Mesothelial cell of epicardium (in vitro differentiated cells): ENCODE results near the gene PCARE. TPM values are rescaled to one million over a fixed set of nuclear protein-coding genes. Genes with fewer than 3 reads are reported as not detected.
A peak's percentile ranks its signal among the peaks of the same experiment; 100 is the strongest.

Source experiments
- DNase-seq, 2 experiments: peaks; one replicate each; pipeline ENCODE4 v3.0.0; 2021; ENCODE audit warnings: low spot score in 2 of 2; ENCODE audit not compliant: unreplicated experiment in 2 of 2
- H3K27ac Mint-ChIP-seq: 2 replicates; pipeline ENCODE4 v1.8.0; 2021; ENCODE audit warnings: mixed read lengths
- H3K27me3 Mint-ChIP-seq: 2 replicates; pipeline ENCODE4 v1.8.0; 2021; ENCODE audit warnings: low read depth, mixed read lengths
- H3K36me3 Mint-ChIP-seq: 2 replicates; pipeline ENCODE4 v1.8.0; 2021; ENCODE audit warnings: mixed read lengths
- H3K4me1 Mint-ChIP-seq: 2 replicates; pipeline ENCODE4 v1.8.0; 2021; ENCODE audit warnings: mixed read lengths
- H3K4me3 Mint-ChIP-seq: 2 replicates; pipeline ENCODE4 v1.8.0; 2021; ENCODE audit warnings: mild to moderate bottlenecking, moderate library complexity, mixed read lengths
- H3K9me3 Mint-ChIP-seq: 2 replicates; pipeline ENCODE4 v1.8.0; 2021; ENCODE audit warnings: mixed read lengths
- CTCF ChIP-seq: fragments of 200-600 bp; sonication (generic); IDR thresholded peaks from one replicate; pipeline ENCODE4 v1.5.0; 2021; ENCODE audit warnings: antibody characterized with exemption; ENCODE audit not compliant: unreplicated experiment
- total RNA-seq: library from RNA; stranded (reverse); gene quantifications from 3 replicates; pipeline ENCODE4 v1.2.1, GENCODE V29; 2021

PCARE gene
- total RNA-seq, 1 donor from 2014 or later: 0.22 TPM

- H3K36me3 Mint-ChIP-seq: no peaks in the 10 kb centered on the region
- peaks cover 14% of the 10 kb centered on the region for H3K4me1 Mint-ChIP-seq
- no peak overlapping the region for H3K4me3 Mint-ChIP-seq
- no peaks in the 10 kb centered on the region for H3K9me3 Mint-ChIP-seq
- DNase-seq: no peak
- no peak for TF ChIP-seq CTCF
- no peak overlapping the region for H3K27ac Mint-ChIP-seq
- H3K27me3 Mint-ChIP-seq: no peaks in the 10 kb centered on the region
Measured at GRCh38 chr2:29047083-29047845, 27.1 kb downstream of the PCARE start.

- no peak for TF ChIP-seq CTCF
- DNase-seq: no peak
- Mint-ChIP-seq H3K4me1 (peaks cover 18% of the 10 kb centered on the region), H3K4me3 (no peak overlapping the region), H3K9me3 (no peaks in the 10 kb centered on the region), H3K27me3 (no peaks in the 10 kb centered on the region), H3K27ac (no peak overlapping the region), H3K36me3 (no peaks in the 10 kb centered on the region)
Measured at GRCh38 chr2:29046321-29046720, 28.0 kb downstream of the PCARE start.

- no peak for TF ChIP-seq CTCF
- H3K4me3 Mint-ChIP-seq: no peak overlapping the region
- H3K36me3 Mint-ChIP-seq: no peaks in the 10 kb centered on the region
- H3K4me1 Mint-ChIP-seq: peaks cover 27% of the 10 kb centered on the region
- H3K9me3 Mint-ChIP-seq: no peaks in the 10 kb centered on the region
- no peaks in the 10 kb centered on the region for H3K27me3 Mint-ChIP-seq
- DNase-seq: no peak
- H3K27ac Mint-ChIP-seq: no peak overlapping the region
Measured at GRCh38 chr2:29044459-29044858, 29.9 kb downstream of the PCARE start.

- peak in 1 of 2 experiments; percentile 46 for DNase-seq
- no peaks in the 10 kb centered on the region for H3K27me3 Mint-ChIP-seq
- H3K9me3 Mint-ChIP-seq: no peaks in the 10 kb centered on the region
- H3K4me3 Mint-ChIP-seq: no peak overlapping the region
- H3K27ac Mint-ChIP-seq: peak overlapping the region; percentile 68
- TF ChIP-seq CTCF: no peak
- H3K4me1 Mint-ChIP-seq: peaks cover 27% of the 10 kb centered on the region
- H3K36me3 Mint-ChIP-seq: no peaks in the 10 kb centered on the region
Measured at GRCh38 chr2:29042561-29043075, 31.7 kb downstream of the PCARE start.

- Mint-ChIP-seq H3K4me1 (peaks cover 27% of the 10 kb centered on the region), H3K36me3 (no peaks in the 10 kb centered on the region), H3K27ac (no peak overlapping the region), H3K4me3 (no peak overlapping the region), H3K9me3 (no peaks in the 10 kb centered on the region), H3K27me3 (no peaks in the 10 kb centered on the region)
- no peak for TF ChIP-seq CTCF
- no peak for DNase-seq
Measured at GRCh38 chr2:29041161-29041660, 33.1 kb downstream of the PCARE start.
